ENCODE data around the gene THSD4.
"Not testable (repeated sequence)": the region's sequence is repeated elsewhere in the genome, so short reads cannot be mapped to it uniquely, and the experiment has no call there.

Gene THSD4

DNA sequence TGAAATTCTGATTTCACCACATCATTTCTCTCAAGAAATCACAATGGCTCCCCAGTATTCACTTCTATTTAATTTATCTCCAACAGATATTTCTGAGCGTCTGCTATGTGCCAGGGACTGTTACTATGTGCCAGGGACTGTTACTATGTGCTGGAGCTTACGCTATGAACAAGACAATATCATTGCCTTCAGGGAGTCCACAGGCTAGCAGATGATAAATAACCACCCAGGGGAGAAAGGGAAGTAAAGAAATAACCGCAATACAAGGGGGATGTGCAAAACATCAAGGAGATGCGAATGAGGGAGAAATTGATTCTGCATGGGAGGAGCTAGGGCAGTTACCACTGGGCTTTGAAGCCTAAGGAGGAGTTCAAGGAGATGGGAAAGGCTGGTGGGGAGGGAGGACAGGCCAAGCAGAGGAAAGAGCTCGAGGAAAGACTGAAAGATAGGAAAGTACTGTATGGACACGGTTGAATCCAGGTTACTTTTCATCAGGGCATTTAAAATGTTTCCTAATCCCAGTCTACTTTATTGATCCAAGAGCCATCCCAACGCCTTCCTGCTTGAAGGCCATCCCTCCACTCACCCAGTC is 2.5 kb downstream of the THSD4 start:
- H3K4me3 ChIP-seq (ENCODE audit: low read depth in 1 of 5, low read length in 5 of 5), result no peak overlapping the region
- H3K27me3 ChIP-seq (ENCODE audit: control insufficient read depth in 5 of 5, insufficient read depth in 4 of 5, low read length in 5 of 5), result peaks cover 4 to 26% (median 13%) of the 10 kb centered on the region in 5 donors
- no peaks in the 10 kb centered on the region for H3K9me3 ChIP-seq (ENCODE audit: control insufficient read depth in 5 of 5, low read length in 5 of 5)
- peaks cover 0 to 10% (median 9%) of the 10 kb centered on the region in 5 donors for H3K4me1 ChIP-seq (ENCODE audit: control insufficient read depth in 5 of 5, insufficient read depth in 5 of 5, low read length in 5 of 5)
- no peak overlapping the region for H3K9ac ChIP-seq (ENCODE audit: low read length in 5 of 5)
- no peaks in the 10 kb centered on the region for H3K36me3 ChIP-seq (ENCODE audit: control insufficient read depth in 5 of 5, insufficient read depth in 5 of 5, low read length in 5 of 5)
- H3K27ac ChIP-seq (ENCODE audit: low read depth, low read length), result no peak overlapping the region

DNA sequence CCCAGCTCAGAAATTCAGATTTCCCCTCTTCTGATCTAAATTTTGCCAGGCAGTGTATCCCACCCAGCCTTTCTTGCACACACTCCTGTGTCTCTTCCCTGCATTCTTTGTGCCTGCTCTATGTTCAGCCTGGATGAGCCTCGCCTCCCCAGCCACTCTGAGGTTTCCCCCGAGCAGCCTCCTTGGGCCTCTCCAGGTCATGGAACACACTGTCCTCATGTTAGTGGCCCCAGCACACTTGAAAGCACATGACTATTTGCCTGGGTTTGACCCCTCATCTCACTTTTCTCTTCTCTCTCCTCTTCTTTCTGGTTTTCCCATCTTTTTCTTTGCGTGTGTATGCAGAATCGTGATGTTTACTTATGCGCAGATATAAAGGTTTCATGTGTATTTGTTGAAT is 3.1 kb downstream of the THSD4 start:
- Histone ChIP-seq H3K4me1 (ENCODE audit: control insufficient read depth in 5 of 5, insufficient read depth in 5 of 5, low read length in 5 of 5) (peaks cover 0 to 10% (median 9%) of the 10 kb centered on the region in 5 donors), H3K27me3 (ENCODE audit: control insufficient read depth in 5 of 5, insufficient read depth in 4 of 5, low read length in 5 of 5) (peaks cover 4 to 26% (median 18%) of the 10 kb centered on the region in 5 donors), H3K27ac (ENCODE audit: low read depth, low read length) (no peak overlapping the region), H3K9ac (ENCODE audit: low read length in 5 of 5) (no peak overlapping the region), H3K36me3 (ENCODE audit: control insufficient read depth in 5 of 5, insufficient read depth in 5 of 5, low read length in 5 of 5) (no peaks in the 10 kb centered on the region), H3K4me3 (ENCODE audit: low read depth in 1 of 5, low read length in 5 of 5) (no peak overlapping the region), H3K9me3 (ENCODE audit: control insufficient read depth in 5 of 5, low read length in 5 of 5) (no peaks in the 10 kb centered on the region)

DNA sequence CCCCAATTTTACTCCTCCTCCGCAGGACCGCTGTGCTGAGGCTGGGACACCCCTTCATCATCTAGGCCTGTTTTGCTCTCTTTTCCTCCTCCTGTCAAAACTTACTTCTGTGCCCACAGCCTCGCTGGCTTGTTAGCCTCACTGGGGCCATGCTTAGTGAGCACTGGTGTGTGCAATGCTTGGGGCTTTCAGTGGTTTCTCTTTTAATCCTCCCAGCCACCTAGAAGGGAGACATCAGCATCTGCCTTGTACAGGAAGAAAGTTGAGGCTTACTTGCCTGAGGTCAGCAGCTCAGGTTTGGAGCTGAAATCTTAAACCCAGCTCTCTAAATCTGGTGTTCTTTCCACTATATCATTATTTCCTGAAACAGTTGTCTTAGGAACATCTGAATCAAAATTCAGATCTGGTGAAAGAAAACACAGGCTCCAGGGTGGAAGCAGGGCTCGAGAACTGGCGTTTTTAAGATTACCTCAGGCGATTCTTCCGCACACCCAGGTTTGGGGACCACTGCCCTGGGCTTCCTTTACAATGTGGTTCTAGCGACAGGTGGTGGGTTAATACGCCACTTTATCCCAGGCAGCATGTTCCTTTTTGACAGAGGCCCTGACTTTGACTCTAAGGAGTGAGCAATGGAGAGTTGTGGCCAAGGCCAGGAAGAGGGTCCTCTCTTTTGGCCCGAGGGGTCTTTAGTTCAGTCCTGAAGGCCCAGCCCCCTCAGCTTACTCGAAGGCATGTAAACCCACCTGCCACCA is 3.8 kb downstream of the THSD4 start:
- H3K27ac ChIP-seq (ENCODE audit: low read depth, low read length), result no peak overlapping the region
- H3K4me1 ChIP-seq (ENCODE audit: control insufficient read depth in 5 of 5, insufficient read depth in 5 of 5, low read length in 5 of 5), result peaks cover 0 to 10% (median 9%) of the 10 kb centered on the region in 5 donors
- H3K36me3 ChIP-seq (ENCODE audit: control insufficient read depth in 5 of 5, insufficient read depth in 5 of 5, low read length in 5 of 5), result no peaks in the 10 kb centered on the region
- H3K9ac ChIP-seq (ENCODE audit: low read length in 5 of 5), result no peak overlapping the region
- peaks cover 4 to 26% (median 21%) of the 10 kb centered on the region in 5 donors for H3K27me3 ChIP-seq (ENCODE audit: control insufficient read depth in 5 of 5, insufficient read depth in 4 of 5, low read length in 5 of 5)
- H3K4me3 ChIP-seq (ENCODE audit: low read depth in 1 of 5, low read length in 5 of 5), result no peak overlapping the region
- H3K9me3 ChIP-seq (ENCODE audit: control insufficient read depth in 5 of 5, low read length in 5 of 5), result no peaks in the 10 kb centered on the region

DNA sequence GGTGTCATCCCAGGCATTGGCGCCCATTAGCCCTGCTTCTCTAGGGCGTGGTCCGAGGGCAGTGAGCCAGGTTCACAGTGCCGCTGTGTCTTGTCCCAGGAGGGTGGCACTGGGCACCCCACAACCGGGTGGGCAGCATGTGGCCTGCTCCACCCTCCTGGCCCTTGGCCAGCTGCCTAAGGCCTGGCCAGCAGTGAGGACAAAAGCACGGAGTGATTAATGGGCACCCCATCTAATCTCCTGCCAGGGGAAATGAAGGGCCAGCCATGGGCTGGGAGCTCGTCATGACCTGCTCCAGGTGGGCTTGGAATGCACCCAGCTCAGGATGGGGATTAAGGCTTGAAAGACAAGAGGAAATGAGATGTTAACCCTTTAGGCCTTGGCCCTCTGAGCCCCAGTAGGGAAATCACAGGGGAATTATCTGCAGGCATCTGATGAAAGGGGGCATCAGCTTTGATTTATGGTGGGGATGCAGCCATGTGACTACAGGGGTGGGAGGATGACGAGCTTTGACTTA is 5.2 kb downstream of the THSD4 start:
- H3K27me3 ChIP-seq (ENCODE audit: control insufficient read depth in 5 of 5, insufficient read depth in 4 of 5, low read length in 5 of 5), result peaks cover 4 to 26% (median 21%) of the 10 kb centered on the region in 5 donors
- H3K9me3 ChIP-seq (ENCODE audit: control insufficient read depth in 5 of 5, low read length in 5 of 5), result no peaks in the 10 kb centered on the region
- H3K36me3 ChIP-seq (ENCODE audit: control insufficient read depth in 5 of 5, insufficient read depth in 5 of 5, low read length in 5 of 5), result no peaks in the 10 kb centered on the region
- no peak overlapping the region for H3K27ac ChIP-seq (ENCODE audit: low read depth, low read length)
- H3K4me3 ChIP-seq (ENCODE audit: low read depth in 1 of 5, low read length in 5 of 5), result no peak overlapping the region
- no peak overlapping the region for H3K9ac ChIP-seq (ENCODE audit: low read length in 5 of 5)
- peaks cover 0 to 10% (median 7%) of the 10 kb centered on the region in 5 donors for H3K4me1 ChIP-seq (ENCODE audit: control insufficient read depth in 5 of 5, insufficient read depth in 5 of 5, low read length in 5 of 5)

DNA sequence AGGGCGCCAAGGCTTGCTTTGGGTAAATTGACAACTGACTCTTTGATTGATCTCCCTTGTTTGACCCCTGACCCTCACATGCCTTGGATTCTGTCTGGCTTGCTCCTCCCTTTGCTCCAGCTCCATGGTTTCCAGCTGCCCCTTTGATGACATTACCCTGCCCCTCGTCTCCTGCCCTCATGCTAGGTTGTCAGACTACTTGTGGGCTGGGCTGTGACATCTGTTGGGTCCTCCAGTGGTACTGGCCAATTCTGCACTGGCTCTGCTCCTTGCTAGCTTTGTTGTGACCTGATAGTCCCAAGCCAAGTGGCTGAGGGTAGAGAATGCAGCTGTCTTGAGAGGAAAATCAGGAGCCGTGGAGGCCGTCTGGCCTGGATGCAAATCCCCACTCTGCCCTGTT is 6.2 kb downstream of the THSD4 start:
- no peak overlapping the region for H3K4me3 ChIP-seq (ENCODE audit: low read depth in 1 of 5, low read length in 5 of 5)
- no peak overlapping the region for H3K27ac ChIP-seq (ENCODE audit: low read depth, low read length)
- peaks cover 0 to 2% (median 0%) of the 10 kb centered on the region in 5 donors for H3K4me1 ChIP-seq (ENCODE audit: control insufficient read depth in 5 of 5, insufficient read depth in 5 of 5, low read length in 5 of 5)
- peaks cover 2 to 24% (median 15%) of the 10 kb centered on the region in 5 donors for H3K27me3 ChIP-seq (ENCODE audit: control insufficient read depth in 5 of 5, insufficient read depth in 4 of 5, low read length in 5 of 5)
- H3K9me3 ChIP-seq (ENCODE audit: control insufficient read depth in 5 of 5, low read length in 5 of 5), result no peaks in the 10 kb centered on the region
- no peak overlapping the region for H3K9ac ChIP-seq (ENCODE audit: low read length in 5 of 5)
- no peaks in the 10 kb centered on the region for H3K36me3 ChIP-seq (ENCODE audit: control insufficient read depth in 5 of 5, insufficient read depth in 5 of 5, low read length in 5 of 5)

DNA sequence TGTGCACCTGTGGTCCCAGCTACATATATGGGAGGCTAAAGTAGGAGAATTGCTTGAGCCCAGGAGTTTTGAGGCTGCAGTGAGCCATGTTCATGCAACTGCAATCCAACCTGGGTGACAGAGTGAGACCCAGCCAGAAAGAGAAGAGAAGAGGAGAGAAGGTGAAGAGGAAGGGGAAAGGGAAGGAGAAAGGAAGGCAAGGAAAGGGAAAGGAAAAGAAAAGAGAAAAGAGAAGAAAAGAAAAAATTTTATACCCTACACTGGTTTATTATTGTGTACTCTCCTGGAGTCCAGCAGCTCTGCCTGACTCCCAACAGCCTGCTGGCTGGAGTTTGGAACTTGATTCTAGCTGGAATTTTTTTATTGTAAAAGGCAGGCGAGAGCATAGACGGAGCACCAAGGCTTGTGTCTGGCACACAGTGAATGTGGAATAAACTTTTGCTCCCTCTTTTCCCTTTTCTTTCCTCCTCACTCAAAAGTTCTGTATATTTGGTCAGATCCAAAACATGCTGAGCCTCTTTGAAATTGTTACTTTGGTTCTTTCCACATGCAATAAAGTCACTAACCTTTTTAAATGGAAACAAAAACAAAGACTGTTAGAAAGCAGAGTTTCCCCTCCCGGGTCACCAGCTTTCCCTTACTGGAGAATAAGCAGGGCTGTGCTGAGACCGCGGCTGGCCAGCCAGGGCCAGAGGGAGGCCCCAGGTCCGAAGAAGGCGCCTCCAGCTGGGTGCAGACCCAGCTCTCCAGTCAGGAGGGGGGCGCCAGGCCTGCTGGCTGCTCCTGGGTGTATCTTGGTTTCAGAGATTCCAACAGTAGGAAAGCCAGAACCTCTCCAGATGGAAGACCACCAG is 9.9 kb downstream of the THSD4 start:
- Histone ChIP-seq H3K27me3 (ENCODE audit: control insufficient read depth in 5 of 5, insufficient read depth in 4 of 5, low read length in 5 of 5) (peaks cover 0 to 9% (median 3%) of the 10 kb centered on the region in 5 donors), H3K27ac (ENCODE audit: low read depth, low read length) (no peak overlapping the region), H3K9ac (ENCODE audit: low read length in 5 of 5) (no peak overlapping the region), H3K36me3 (ENCODE audit: control insufficient read depth in 5 of 5, insufficient read depth in 5 of 5, low read length in 5 of 5) (no peaks in the 10 kb centered on the region), H3K9me3 (ENCODE audit: control insufficient read depth in 5 of 5, low read length in 5 of 5) (no peaks in the 10 kb centered on the region), H3K4me1 (ENCODE audit: control insufficient read depth in 5 of 5, insufficient read depth in 5 of 5, low read length in 5 of 5) (no peaks in the 10 kb centered on the region), H3K4me3 (ENCODE audit: low read depth in 1 of 5, low read length in 5 of 5) (no peak overlapping the region)

DNA sequence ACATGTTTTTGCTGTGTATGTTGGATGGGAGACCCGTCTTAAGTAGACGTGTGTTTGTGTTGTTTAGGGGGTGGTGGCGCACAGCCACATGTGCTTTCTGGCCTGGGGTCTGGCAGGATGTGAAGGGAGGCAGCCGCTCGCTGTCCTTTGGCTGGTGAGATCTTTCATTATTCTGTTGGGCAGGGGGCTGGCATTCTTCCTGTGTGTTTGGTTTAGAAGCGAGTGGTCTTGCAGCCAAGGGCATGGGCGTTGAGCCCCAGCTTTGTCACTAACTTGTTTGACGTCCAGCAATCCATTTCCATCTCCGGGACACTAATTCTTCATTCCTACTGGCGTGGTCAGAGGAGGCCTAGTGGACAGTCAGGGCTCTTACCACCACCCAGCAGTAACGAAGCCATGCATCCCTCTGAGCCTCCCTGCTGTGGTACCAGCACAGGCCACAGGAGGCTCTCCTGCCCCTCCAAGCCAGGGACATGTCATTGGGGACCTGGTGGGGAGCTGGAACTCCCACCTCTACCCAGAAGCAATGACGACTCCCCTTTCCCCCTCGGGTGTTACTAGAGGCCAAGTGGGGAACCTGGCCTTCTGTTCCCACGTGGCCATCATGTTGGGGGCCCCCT is 10.7 kb downstream of the THSD4 start:
- Histone ChIP-seq H3K36me3 (ENCODE audit: control insufficient read depth in 5 of 5, insufficient read depth in 5 of 5, low read length in 5 of 5) (no peaks in the 10 kb centered on the region), H3K4me1 (ENCODE audit: control insufficient read depth in 5 of 5, insufficient read depth in 5 of 5, low read length in 5 of 5) (no peaks in the 10 kb centered on the region), H3K4me3 (ENCODE audit: low read depth in 1 of 5, low read length in 5 of 5) (no peak overlapping the region), H3K9me3 (ENCODE audit: control insufficient read depth in 5 of 5, low read length in 5 of 5) (no peaks in the 10 kb centered on the region), H3K27ac (ENCODE audit: low read depth, low read length) (no peak overlapping the region), H3K27me3 (ENCODE audit: control insufficient read depth in 5 of 5, insufficient read depth in 4 of 5, low read length in 5 of 5) (peaks cover 0 to 9% (median 0%) of the 10 kb centered on the region in 5 donors), H3K9ac (ENCODE audit: low read length in 5 of 5) (no peak overlapping the region)

DNA sequence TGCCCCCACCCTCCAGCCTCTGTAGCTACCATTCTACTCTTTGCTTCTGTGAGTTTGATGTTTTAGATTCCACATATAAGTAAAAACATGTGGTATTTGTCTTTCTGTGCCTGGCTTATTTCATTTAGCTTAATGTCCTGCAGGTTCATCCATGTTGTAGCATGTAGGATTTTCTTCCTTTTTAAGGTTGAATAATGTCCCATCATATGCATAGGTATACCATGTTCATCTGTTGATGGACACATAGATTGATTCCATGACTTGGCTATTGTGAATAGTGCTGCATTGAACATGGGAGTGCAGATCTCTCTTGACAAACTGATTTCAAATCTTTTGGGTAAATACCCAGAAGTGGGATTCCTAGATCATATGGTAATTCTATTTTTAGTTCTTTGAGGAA is 11.8 kb downstream of the THSD4 start:
- Histone ChIP-seq H3K27me3 (ENCODE audit: control insufficient read depth in 5 of 5, insufficient read depth in 4 of 5, low read length in 5 of 5) (peaks cover 0 to 9% (median 0%) of the 10 kb centered on the region in 5 donors), H3K9ac (ENCODE audit: low read length in 5 of 5) (no peak overlapping the region), H3K27ac (ENCODE audit: low read depth, low read length) (no peak overlapping the region), H3K4me1 (ENCODE audit: control insufficient read depth in 5 of 5, insufficient read depth in 5 of 5, low read length in 5 of 5) (no peaks in the 10 kb centered on the region), H3K9me3 (ENCODE audit: control insufficient read depth in 5 of 5, low read length in 5 of 5) (no peaks in the 10 kb centered on the region), H3K4me3 (ENCODE audit: low read depth in 1 of 5, low read length in 5 of 5) (no peak overlapping the region), H3K36me3 (ENCODE audit: control insufficient read depth in 5 of 5, insufficient read depth in 5 of 5, low read length in 5 of 5) (no peaks in the 10 kb centered on the region)

DNA sequence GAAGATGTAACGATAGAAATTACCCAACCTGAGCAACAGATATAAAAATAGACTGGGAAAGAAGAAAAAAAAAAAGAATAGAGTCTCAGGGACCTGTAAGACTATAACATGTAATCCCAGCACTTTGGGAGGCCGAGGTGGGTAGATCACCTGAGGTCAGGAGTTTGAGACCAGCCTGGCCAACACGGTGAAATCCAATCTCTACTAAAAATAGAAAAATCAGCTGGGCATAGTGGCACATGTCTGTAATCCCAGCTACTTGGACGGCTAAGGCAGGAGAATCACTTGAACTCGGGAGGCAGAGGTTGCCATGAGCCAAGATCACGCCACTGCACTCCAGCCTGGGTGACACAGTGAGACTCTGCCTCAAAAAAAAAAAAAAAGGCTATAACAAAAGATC is 12.9 kb downstream of the THSD4 start:
- H3K4me3 ChIP-seq (ENCODE audit: low read depth in 1 of 5, low read length in 5 of 5); H3K36me3 ChIP-seq (ENCODE audit: control insufficient read depth in 5 of 5, insufficient read depth in 5 of 5, low read length in 5 of 5); H3K9me3 ChIP-seq (ENCODE audit: control insufficient read depth in 5 of 5, low read length in 5 of 5); H3K27ac ChIP-seq (ENCODE audit: low read depth, low read length); H3K9ac ChIP-seq (ENCODE audit: low read length in 5 of 5); H3K4me1 ChIP-seq (ENCODE audit: control insufficient read depth in 5 of 5, insufficient read depth in 5 of 5, low read length in 5 of 5); H3K27me3 ChIP-seq (ENCODE audit: control insufficient read depth in 5 of 5, insufficient read depth in 4 of 5, low read length in 5 of 5): not testable (repeated sequence)
